HT-29 (cell line): ENCODE measurements around the gene CEACAM3. TPM values are rescaled to one million over a fixed set of nuclear protein-coding genes. Genes with fewer than 3 reads are reported as not detected.
A peak's percentile ranks its signal among the peaks of the same experiment; 100 is the strongest.
"Not testable (repeated sequence)": the region's sequence is repeated elsewhere in the genome, so short reads cannot be mapped to it uniquely, and the experiment has no call there.

Experiments
- DNase-seq: peaks from one replicate; pipeline ENCODE4 v3.0.0-alpha.2; 2015; ENCODE audit warnings: low spot score
- total RNA-seq: library from RNA; depleted of rRNA; stranded (reverse); fragments of >200 nt; shearing (Covaris generic); gene quantifications from 2 replicates; pipeline ENCODE4 v1.2.3, GENCODE V29; 2014; rRNA removed

The CEACAM3 gene
- not detected in 2 replicates for total RNA-seq

DNA sequence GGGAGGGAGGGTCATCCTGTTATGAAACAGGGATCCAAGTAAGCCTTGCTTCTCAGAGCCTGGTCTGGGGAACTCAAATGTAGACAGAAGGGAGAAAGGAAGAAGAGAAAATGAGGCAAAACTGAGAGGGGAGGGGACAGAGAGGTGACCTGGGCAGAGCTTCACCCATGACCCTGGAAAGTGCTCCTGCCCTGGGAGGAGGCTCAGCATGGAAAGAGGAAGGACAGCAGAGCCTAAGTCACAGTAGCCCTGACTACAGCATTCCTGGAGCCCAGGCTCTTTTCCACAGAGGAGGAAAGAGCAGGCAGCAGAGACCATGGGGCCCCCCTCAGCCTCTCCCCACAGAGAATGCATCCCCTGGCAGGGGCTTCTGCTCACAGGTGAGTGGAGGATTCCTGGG, at the start of gene CEACAM3:
TSS of gene CEACAM3 (plus strand) at position 226 of the 400 bp plus-strand sequence. CDS start at position 317, 91 bp downstream.
- no peak for DNase-seq

DNA sequence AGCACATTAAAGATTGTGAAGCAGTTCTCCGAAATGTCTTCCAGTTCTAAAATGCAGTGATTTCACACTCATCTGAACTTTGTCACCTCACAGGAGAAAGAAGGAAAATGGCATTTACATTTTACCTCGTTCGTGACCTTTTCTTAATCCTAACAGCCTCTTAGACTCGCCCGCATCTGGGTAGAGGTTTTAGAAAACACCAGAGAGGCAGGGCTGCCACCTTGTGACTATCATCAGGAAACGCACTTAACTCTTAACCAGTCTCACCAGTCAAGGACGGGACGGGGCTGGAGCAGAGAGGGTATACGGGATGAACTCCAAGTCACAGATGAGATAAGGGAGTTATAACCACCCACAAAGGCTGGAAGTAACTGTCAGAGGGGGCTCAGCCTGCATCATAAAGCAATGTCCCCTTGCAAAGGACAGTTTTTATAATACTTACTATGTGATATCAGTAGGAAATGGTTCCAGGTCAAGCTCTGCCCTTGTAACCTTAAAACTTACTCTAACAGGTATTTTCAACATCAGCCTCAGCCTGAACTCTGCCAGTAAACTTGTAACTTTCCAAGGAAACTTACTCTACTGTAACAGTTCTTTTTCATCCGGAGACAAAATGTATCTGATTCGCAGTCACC, 49.7 kb upstream of the CEACAM3 start:
- peak; percentile 97 for DNase-seq

DNA sequence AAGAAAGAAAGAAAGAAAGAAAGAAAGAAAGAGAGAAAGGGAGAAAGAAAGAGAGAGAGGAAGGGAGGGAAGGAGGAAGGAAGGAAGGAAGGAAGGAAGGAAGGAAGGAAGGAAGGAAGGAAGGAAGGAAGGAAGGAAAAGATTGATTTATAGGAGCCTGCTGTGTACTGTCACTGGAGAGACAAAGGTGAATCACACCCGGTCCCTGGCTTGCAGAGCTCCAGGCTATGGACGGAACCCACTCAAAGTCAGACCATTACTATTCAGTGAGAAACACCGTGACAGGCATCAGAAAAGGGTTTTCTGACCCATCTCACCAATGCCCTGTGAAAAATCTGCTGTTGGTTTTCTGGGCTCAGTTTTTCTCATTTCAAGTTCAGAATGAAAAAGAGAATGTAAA, 48.4 kb upstream of the CEACAM3 start:
- no peak for DNase-seq

DNA sequence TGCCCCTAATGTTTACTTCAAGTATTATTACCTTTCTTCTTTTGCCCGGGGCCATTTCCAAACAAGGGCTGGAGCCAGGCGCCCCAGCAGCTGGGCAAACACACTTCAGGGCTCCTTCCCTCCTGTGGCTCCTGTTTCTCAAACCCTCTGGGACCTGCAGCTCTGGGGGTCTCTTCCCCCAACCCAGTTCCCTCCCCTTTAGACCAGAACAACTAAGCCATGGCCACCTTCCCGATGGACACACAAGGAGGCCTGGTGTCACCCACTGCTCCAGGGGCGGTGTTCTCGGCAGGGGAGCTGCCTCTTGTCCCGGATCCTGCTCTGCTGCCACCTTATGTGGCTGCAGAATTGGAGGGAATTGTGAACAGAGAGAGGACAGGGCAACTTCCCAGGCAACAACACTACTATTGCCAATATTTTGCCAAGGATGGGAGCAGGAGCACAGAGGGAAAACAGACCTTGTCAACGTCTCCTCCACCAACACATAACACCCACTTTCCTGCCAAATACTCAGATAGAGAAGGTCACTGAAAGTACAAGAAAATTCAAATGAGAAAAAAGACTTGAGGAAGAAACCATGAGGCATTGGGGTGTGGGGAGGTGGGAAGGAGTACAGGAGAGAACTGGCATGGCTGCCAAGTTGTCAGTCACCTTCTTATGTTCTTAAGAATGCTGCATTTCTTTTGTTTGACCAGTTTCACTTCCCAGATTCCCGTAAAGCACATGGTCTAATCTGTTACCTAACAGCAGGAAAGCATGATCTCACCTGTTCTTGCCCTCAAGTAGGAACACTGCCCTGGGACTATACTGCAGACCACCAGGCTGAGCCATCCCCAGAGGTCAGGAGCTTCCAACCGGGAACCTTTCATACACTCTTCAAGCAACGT, 45.9 kb upstream of the CEACAM3 start:
- not testable (repeated sequence) for DNase-seq

DNA sequence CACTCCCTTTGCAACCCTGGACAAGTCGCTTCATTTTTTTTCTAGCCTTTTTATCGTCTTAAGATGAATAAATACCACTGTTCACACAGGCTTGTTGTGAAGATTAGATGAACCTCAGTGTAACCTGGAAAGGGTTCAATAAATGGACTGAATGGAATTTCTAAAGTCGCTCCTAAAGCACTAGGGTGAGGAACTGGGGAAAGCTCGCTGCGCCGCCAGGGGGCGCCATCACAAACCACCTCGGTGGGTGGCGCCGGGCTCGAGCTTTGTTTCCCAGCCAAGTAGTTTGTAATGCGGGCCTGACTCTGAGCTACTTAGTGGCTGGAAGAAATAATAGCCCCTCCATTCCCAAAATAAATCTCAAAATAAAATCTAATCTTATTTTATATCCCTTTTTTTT, 43.2 kb upstream of the CEACAM3 start:
- DNase-seq: peak; percentile 86

DNA sequence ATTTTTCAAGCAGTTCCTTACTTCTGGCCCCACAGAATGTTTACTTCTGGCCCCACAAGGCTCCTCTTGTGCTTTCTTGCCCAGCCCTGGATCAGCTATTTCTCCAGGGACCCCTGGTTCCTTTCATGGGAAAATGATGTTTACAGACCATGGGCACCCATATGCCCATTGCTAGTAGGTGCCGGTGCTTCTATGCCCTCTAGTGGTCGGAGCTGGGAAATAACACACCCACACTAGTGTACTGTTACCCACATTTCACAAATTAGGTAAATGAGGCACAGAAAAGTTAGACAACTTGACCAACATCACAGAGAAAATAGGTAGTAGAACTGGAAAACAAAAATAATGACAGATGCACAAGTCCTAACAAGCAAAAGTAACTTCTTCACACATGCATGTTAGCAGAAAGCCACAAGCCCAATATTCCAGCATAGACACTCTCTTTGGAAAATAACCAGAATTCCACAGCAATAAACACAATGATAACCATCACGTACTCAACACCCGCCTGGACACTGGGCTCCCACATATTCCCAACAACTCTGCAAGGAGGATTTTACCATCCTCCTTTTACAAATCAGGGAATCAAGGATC, 42.4 kb upstream of the CEACAM3 start:
- peak; percentile 93 for DNase-seq

DNA sequence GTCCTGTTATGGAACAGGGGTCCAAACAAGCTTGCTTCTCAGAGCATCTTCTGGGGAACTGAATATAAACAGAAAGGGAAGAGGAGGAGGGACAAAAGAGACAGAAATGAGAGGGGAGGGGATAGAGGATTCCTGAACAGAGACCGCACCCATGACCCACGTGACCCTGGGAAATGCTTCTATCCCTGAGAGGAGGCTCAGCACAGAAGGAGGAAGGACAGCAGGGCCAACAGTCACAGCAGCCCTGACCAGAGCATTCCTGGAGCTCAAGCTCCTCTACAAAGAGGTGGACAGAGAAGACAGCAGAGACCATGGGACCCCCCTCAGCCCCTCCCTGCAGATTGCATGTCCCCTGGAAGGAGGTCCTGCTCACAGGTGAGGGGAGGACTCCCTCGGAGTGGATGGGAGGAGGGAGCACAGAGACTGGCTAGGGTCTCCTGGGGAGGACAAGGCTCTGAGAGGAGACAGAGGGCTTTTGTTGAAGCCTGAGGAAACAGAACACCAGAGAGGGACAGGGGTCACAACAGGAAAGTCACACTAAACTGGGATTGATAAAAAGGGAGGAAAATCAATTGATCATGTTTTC, 41.0 kb upstream of the CEACAM3 start, which contains the start of gene CEACAM6:
TSS of gene CEACAM6 (plus strand) at position 203 of the 586 bp plus-strand sequence. CDS start at position 312, 109 bp downstream.
- DNase-seq: peak; percentile 11

DNA sequence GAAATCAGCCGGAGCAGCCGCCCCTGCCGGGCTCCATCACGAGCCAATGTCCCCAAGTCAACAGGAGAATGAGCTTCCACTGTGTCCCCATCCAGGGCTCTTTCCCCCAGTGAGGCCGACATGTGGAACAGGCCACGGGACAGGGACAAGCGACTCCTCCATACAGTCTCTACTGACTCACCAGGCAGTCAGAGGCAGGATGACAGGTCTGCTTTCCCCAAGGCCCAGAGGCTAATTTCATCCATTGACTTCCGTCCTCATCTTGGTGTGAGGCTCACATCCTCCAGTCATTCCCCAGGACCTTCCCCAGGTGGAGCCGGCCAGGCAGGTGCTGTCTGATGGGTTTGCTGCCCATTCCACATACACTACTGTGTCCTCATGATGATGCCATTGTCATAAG, 37.5 kb upstream of the CEACAM3 start:
- peak; percentile 7 for DNase-seq

DNA sequence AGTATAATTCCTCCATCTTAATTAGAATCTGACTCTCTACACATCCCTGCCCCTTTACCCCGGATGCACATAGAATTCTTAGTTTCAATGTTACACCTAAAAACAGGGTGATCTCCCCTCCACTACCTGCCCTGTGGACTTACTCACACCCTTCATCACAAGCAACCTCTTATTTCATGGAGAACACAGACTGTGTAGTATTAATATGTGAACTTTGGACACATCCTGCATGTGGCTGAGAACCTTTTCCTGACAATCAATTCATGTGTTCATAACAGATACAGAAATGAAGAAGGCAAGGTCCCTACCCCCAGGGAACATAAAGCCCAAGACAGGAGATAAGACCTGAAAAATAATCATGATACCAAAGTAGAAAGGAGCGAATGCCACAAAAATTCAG, 29.3 kb upstream of the CEACAM3 start:
- DNase-seq: no peak

DNA sequence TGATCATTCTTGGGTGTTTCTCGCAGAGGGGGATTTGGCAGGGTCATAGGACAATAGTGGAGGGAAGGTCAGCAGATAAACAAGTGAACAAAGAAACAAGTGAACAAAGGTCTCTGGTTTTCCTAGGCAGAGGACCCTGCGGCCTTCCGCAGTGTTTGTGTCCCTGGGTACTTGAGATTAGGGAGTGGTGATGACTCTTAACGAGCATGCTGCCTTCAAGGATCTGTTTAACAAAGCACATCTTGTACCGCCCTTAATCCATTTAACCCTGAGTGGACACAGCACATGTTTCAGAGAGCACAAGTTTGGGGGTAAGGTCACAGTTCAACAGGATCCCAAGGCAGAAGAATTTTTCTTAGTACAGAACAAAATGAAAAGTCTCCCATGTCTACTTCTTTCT, 28.3 kb upstream of the CEACAM3 start:
- not testable (repeated sequence) for DNase-seq

DNA sequence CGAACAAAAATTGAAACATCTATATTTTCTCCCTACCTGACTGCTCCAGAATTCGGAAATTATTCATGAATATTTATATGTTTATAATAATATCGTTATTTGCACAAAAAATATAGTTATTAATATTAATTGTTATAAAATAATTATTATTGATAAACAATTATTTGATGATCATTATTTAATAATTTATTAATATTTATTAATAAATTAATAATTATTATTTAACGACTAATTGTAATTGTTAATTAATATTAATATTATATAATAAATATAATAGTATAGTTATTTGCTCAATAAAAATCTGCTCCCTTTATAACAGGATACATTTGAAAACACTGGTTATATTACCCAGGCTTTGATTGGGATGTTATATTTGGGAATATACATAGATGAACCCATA, 26.8 kb upstream of the CEACAM3 start:
- DNase-seq: no peak

DNA sequence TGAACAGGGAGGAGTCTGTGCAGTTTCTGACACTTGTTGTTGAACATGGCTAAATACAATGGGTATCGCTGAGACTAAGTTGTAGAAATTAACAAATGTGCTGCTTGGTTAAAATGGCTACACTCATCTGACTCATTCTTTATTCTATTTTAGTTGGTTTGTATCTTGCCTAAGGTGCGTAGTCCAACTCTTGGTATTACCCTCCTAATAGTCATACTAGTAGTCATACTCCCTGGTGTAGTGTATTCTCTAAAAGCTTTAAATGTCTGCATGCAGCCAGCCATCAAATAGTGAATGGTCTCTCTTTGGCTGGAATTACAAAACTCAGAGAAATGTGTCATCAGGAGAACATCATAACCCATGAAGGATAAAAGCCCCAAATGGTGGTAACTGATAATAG, 25.0 kb upstream of the CEACAM3 start:
- DNase-seq: no peak

DNA sequence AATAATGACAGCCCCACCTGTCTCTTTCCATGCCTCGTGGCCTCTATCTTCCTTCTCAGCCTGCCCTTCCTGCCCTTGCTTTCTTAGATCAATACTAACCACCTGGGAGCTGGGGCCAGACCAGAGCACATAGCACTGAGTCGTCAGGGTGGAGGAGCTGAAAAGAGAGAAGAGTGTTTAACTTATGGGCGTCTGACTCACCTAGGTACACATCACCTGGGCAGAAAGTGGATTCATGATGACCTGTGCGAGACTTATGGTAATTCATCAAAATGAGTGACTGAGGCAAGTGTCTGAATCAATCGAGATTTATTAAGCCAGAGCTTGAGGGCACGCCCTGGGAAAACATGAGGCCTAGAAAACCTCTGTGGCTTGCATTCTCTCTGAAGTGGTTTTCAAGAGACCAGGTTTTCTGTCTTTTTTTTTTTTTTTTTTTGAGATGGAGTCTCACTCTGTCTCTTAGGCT, 21.8 kb upstream of the CEACAM3 start:
- DNase-seq: peak; percentile 100

DNA sequence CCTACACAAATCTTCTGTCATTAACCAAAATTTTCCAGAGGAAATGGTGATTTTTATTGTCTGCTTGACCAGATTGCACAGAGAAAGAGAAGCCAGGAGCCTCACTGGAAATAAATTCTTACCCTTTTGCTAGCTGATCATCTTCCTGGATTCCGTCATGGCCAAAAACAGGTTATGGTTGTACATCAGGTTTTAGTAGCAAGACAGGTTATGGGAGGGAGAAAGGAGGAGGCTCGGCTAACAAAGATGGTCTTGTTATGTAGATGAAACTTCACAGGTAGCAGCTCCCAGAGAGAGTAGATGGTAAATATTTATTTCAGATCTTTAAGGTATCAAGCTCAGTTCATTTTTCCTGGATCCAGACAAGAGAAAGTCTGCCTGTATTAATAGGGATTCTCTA, 19.7 kb upstream of the CEACAM3 start:
- DNase-seq: peak; percentile 90

DNA sequence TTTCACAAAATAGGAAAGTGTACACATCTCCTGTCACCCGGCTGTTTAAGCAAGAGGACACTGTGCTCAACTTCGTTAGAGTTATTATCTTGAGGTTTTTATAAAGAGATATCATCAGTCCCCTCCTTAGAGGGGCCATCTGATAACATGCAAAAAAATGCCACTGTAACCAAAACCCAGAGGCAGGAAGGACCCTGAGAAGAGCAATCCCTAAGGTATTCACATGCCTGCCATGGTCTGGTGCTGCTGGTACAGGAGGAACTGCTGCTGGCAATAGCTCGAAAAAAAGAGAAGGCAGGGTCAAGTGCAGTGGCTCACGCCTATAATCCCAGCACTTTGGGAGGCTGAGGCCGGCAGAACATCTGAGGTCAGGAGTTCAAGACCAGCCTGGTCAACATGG, 12.8 kb upstream of the CEACAM3 start:
- no peak for DNase-seq

DNA sequence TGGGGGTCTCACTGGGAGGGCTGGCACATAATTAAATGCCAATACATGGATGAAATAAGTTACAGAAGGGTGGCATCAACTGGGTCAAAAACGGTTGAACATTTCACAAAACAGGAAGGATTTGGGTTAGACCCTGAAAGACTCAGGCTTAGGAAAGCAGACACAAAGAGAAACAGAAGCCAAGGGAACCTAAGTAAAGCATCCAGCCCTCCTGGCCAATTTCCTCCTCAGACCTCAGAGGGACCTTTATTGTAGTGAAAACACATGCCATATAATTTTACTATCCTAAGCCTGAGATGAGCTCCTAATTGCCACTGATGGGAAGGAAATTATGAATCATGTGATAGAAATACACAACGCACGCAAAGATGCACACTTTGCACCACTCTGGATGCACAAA, 12.1 kb upstream of the CEACAM3 start:
- no peak for DNase-seq

DNA sequence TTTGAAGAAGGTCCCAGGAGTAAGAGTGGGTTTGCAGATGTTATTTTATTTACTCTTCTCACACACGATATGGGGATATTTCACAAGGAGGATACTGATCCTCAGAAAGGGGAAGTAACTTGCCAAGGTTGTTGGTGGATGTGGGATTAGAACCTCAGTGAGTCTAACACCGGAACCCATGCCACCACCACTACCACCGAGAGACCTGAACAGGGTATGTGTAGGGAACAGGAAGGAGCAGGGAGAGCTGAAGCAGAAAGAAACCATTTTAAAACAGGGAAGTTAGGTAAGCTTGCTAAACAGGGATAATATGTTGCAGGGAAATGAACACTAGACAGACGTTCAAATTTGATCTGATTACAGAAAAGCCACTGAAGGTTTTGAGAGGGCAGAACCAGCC, 11.6 kb upstream of the CEACAM3 start:
- DNase-seq: no peak

DNA sequence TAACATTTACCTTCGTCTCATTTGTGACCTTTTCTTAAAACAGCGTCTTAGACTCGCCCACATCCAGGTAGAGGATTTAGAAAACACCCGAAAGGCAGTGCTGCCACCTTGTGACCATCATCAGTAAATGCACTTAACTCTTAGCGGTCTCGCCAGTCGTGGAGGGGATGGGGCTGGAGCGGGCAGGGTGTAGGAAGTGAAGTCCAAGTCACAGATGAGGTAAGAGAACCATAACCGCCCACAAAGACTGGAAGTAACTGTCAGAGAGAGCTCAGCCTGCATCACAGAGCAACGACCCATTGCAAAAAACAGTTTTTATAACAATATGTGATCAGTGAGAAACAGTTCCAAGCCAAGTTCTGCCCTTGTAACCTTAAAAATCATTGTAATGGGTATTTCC, 10.7 kb upstream of the CEACAM3 start:
- DNase-seq: peak; percentile 99

DNA sequence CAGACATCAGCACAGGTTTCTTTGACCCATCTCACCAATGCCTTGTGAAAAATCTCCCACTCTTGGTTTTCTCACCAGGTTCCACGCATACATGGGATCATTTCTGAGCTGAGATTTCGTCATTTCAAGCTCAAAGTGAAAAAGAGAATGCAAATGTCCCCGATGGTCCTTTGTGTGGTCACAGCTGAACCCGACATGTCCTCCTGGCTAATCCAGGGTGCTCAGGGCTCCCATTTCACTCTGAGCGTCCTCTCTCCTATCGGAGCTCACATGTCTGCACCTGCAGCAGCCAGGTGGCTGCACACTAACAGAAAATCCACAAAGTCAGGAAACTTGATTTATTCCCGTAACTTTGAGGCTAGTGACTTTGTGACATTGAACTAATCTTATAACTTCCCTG, 9.3 kb upstream of the CEACAM3 start:
- DNase-seq: no peak

DNA sequence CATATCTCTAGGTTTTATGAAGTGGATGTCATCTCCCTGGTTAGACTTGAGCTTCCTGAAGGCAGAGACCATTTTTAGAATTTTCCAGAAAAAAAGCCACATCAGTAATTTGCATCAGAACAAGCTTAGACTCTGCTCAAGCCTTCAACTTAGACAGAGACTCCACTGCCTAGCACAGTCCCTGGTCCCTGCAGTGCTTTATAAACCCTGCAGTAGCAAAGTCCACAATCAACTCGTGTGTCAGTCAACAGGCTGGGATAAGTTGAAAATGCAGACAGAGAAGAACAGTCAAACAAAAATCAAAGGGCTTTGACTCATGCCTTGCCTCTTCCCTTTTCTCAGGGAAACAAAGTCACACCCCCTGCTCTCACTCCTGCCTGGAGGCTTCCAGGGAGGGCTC, 7.9 kb upstream of the CEACAM3 start:
- DNase-seq: not testable (repeated sequence)

DNA sequence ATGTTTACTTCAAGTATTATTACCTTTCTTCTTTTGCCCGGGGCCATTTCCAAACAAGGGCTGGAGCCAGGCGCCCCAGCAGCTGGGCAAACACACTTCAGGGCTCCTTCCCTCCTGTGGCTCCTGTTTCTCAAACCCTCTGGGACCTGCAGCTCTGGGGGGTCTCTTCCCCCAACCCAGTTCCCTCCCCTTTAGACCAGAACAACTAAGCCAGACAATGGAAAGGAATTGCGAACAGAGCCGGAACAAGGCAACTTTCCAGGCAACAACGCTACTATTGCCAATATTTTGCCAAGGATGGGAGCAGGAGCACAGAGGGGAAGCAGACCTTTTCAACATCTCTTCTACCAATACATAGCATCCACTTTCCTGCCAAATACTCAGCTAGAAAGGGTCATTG, 7.3 kb upstream of the CEACAM3 start:
- not testable (repeated sequence) for DNase-seq
